SK-N-SH (cell line): ENCODE results near the gene BTBD16. TPM values are rescaled to one million over a fixed set of nuclear protein-coding genes. Genes with fewer than 3 reads are reported as not detected.

Source experiments
- CTCF ChIA-PET: fragments of 300-600, 350-600 bp; formaldehyde crosslinking; extraction: SDS; loops from one replicate; lab custom pipeline; 2021; lab: Yijun Ruan, JAX
- POLR2A ChIA-PET: fragments of 350-600 bp; sonication (Branson Sonifier 250); formaldehyde crosslinking; extraction: SDS; loops from one replicate; lab custom pipeline; 2020; ENCODE audit warnings: antibody characterized with exemption, inconsistent platforms; lab: Yijun Ruan, JAX
- DNase-seq: peaks from one replicate; pipeline ENCODE4 v3.0.0; 2012
- H2AFZ ChIP-seq: fragments of 200-600 bp; sonication (generic); 2 replicates; pipeline ENCODE4 v1.8.1; 2016; ENCODE audit warnings: antibody characterized with exemption, mild to moderate bottlenecking, low read depth
- H3F3A ChIP-seq: fragments of 200-600 bp; sonication (generic); replicated peaks from 2 replicates; pipeline ENCODE3; 2016; ENCODE audit warnings: antibody characterized with exemption, mild to moderate bottlenecking; ENCODE audit not compliant: insufficient read depth
- H3K27ac ChIP-seq, 2 experiments: fragments of 200-500 bp in 1 of 2; fragments of 200-600 bp in 1 of 2; sonication (Bioruptor generic) in 1 of 2; sonication (generic), shearing (Covaris generic) in 1 of 2; 2 replicates each; pipeline versions ENCODE4 v1.5.1 to v1.6.1; 2014 to 2016; ENCODE audit warnings: low read depth in 2 of 2, inconsistent platforms in 1 of 2, low read length in 1 of 2, mild to moderate bottlenecking in 1 of 2, mixed read lengths in 1 of 2
- H3K27me3 ChIP-seq: fragments of 200-600 bp; sonication (generic), shearing (Covaris generic); 2 replicates; pipeline ENCODE4 v1.6.1; 2016; ENCODE audit warnings: mixed run types; ENCODE audit not compliant: insufficient read depth
- H3K36me3 ChIP-seq, 2 experiments: fragments of 200-500 bp in 1 of 2; fragments of 200-600 bp in 1 of 2; sonication (Bioruptor generic) in 1 of 2; sonication (generic) in 1 of 2; replicated peaks in 1 of 2; 2 replicates each; pipeline versions ENCODE3 to v1.5.1; 2014 to 2016; ENCODE audit warnings: low read length in 1 of 2, mild to moderate bottlenecking in 1 of 2; ENCODE audit not compliant: insufficient read depth in 2 of 2, control insufficient read depth in 1 of 2
- H3K4me1 ChIP-seq, 2 experiments: fragments of 200-500 bp in 1 of 2; fragments of 200-600 bp in 1 of 2; sonication (Bioruptor generic) in 1 of 2; sonication (generic), shearing (Covaris generic) in 1 of 2; 2 replicates each; pipeline versions ENCODE4 v1.5.1 to v1.6.1; 2014 to 2016; ENCODE audit warnings: low read depth in 1 of 2, low read length in 1 of 2, mixed run types in 1 of 2; ENCODE audit not compliant: insufficient read depth in 2 of 2, control insufficient read depth in 1 of 2
- H3K4me2 ChIP-seq: fragments of 200-600 bp; sonication (generic), shearing (Covaris generic); 2 replicates; pipeline ENCODE4 v1.6.1; 2017; ENCODE audit warnings: mixed run types
- H3K4me3 ChIP-seq, 2 experiments: fragments of 200-500 bp in 1 of 2; fragments of 200-600 bp in 1 of 2; sonication (Bioruptor generic) in 1 of 2; sonication (generic), shearing (Covaris generic) in 1 of 2; 2 replicates each; pipeline versions ENCODE4 v1.5.1 to v1.8.1; 2014 to 2016; ENCODE audit warnings: low read depth in 2 of 2, inconsistent platforms in 1 of 2, low read length in 1 of 2, mild to moderate bottlenecking in 1 of 2, mixed read lengths in 1 of 2, moderate library complexity in 1 of 2
- H3K79me2 ChIP-seq: fragments of 200-600 bp; sonication (generic); 2 replicates; pipeline ENCODE4 v1.8.1; 2017; ENCODE audit warnings: mild to moderate bottlenecking; ENCODE audit not compliant: insufficient read depth
- H3K9ac ChIP-seq: fragments of 200-600 bp; sonication (generic); 2 replicates; pipeline ENCODE4 v1.6.1; 2017; ENCODE audit warnings: mixed run types
- H3K9me2 ChIP-seq: fragments of 200-600 bp; sonication (generic); 2 replicates; pipeline ENCODE4 v1.6.1; 2017; ENCODE audit warnings: mixed run types
- H3K9me3 ChIP-seq: fragments of 200-600 bp; sonication (generic); 2 replicates; pipeline ENCODE4 v1.6.1; 2017; ENCODE audit warnings: mixed run types, mild to moderate bottlenecking, moderate library complexity
- H4K20me1 ChIP-seq: fragments of 200-600 bp; sonication (generic); 2 replicates; pipeline ENCODE4 v1.6.1; 2017; ENCODE audit warnings: mild to moderate bottlenecking, mixed run types; ENCODE audit not compliant: insufficient read depth
- CHD2 ChIP-seq: fragments of 150-350 bp; IDR thresholded peaks from 2 replicates; pipeline ENCODE4 v1.6.1; 2018; ENCODE audit warnings: low read length; ENCODE audit not compliant: partially characterized antibody
- EP300 ChIP-seq, 2 experiments: IDR thresholded peaks; 2 replicates each; pipeline versions ENCODE4 v1.4.0 to v1.6.1; 2012; ENCODE audit warnings: borderline replicate concordance in 1 of 2, low read depth in 1 of 2, low read length in 1 of 2
- EZH2phosphoT487 ChIP-seq: fragments of 200-600 bp; sonication (generic); IDR thresholded peaks from 2 replicates; pipeline ENCODE4 v1.6.1; 2017; ENCODE audit warnings: low read depth, mixed run types, mild to moderate bottlenecking, antibody characterized with exemption, moderate library complexity, borderline replicate concordance
- FOXM1 ChIP-seq: IDR thresholded peaks from 2 replicates; pipeline ENCODE4 v1.4.0; 2012; ENCODE audit warnings: low read depth, mild to moderate bottlenecking
- GATA2 ChIP-seq: sonication (generic); formaldehyde crosslinking; IDR thresholded peaks from 2 replicates; pipeline ENCODE4 v1.5.0; 2020; ENCODE audit warnings: mild to moderate bottlenecking, missing genetic modification reagents
- JUND ChIP-seq: IDR thresholded peaks from 2 replicates; pipeline ENCODE4 v1.4.0; 2012
- MEF2A ChIP-seq: IDR thresholded peaks from 2 replicates; pipeline ENCODE4 v1.4.0; 2012; ENCODE audit warnings: low read depth, borderline replicate concordance
- NFIC ChIP-seq: IDR thresholded peaks from 2 replicates; pipeline ENCODE4 v1.4.0; 2012; ENCODE audit warnings: borderline replicate concordance
- POLR2AphosphoS5 ChIP-seq: IDR thresholded peaks from 2 replicates; pipeline ENCODE4 v1.6.1; 2012; ENCODE audit warnings: low read depth, low read length
- RXRA ChIP-seq: IDR thresholded peaks from 2 replicates; pipeline ENCODE4 v1.4.0; 2012; ENCODE audit warnings: low read depth, mild to moderate bottlenecking, borderline replicate concordance
- TEAD4 ChIP-seq: IDR thresholded peaks from 2 replicates; pipeline ENCODE4 v1.4.0; 2012; ENCODE audit warnings: mild to moderate bottlenecking, borderline replicate concordance; ENCODE audit not compliant: insufficient read depth
- WGBS: methylation state at CpG from one replicate; pipeline ENCODE4 v1.1.6; 2017; ENCODE audit warnings: low lambda C conversion rate; 5-methylcytosine and 5-hydroxymethylcytosine counted together
- polyA plus RNA-seq, 3 experiments: library from polyadenylated mRNA; depleted of rRNA; stranded (reverse); fragments of >200 nt; gene quantifications; 2 replicates each; pipeline ENCODE4 v1.2.3, GENCODE V29; 2012
- TF ChIP-seq, protein P1 (sequence below): fragments of 200-600 bp; sonication (generic); IDR thresholded peaks from 2 replicates; pipeline ENCODE4 v1.6.1; 2017; ENCODE audit warnings: antibody characterized with exemption, mild to moderate bottlenecking, moderate library complexity
- TF ChIP-seq, protein P2 (sequence below): IDR thresholded peaks from 2 replicates; pipeline ENCODE4 v1.6.1; 2012; ENCODE audit warnings: mild to moderate bottlenecking, low read depth, low read length, moderate library complexity
- TF ChIP-seq, protein P3 (sequence below): IDR thresholded peaks from 2 replicates; pipeline ENCODE4 v1.4.0; 2012; ENCODE audit warnings: low read depth, borderline replicate concordance
- TF ChIP-seq, protein P4 (sequence below): fragments of 150-350 bp; IDR thresholded peaks from 2 replicates; pipeline ENCODE4 v1.6.1; 2017; ENCODE audit warnings: antibody characterized with exemption, low read length, low read depth, borderline replicate concordance
- TF ChIP-seq, protein P5 (sequence below): IDR thresholded peaks from 2 replicates; pipeline ENCODE4 v1.4.0; 2012; ENCODE audit warnings: low read depth
- TF ChIP-seq, protein P6 (sequence below): fragments of 150-350 bp; IDR thresholded peaks from 2 replicates; pipeline ENCODE4 v1.6.1; 2016; ENCODE audit warnings: mild to moderate bottlenecking, low read depth, low read length

The BTBD16 gene
- polyA plus RNA-seq, 1 of the 3 experiments (the other 2 are of a cell fraction), result not detected

DNA sequence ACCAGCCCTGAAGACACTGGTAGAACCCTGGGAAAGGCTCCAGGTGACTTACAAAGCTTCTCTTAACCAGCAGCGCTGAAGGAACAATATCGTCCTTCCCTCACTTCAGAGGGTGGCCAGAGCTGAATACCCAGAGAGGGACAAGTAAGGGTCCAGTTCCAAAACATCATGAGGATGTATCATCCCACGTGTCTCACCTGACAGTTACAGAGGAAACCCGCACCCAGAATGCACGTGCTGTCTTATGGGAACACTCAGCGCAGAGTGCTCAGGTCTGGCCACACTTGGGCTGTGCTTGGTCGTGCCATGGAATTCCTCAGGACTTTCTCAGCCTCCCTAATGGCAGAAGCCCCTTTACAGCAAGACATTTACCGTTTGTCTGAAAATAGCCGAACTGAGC is 46.9 kb upstream of the BTBD16 start:
- POLR2A ChIA-PET, result no interaction called here
- CTCF ChIA-PET, result interaction anchor here (0.8 to 2.0 kb wide), 4 partner anchors 9 to 81 kb away, joined by 3 to 7 read pairs (median 4); no protein-coding TSS in a partner anchor
- Histone ChIP-seq H3K4me2 (no peak overlapping the region), H4K20me1 (no peaks in the 10 kb centered on the region)
- WGBS, result 97% methylated on average over 7 of the region's 9 CpGs
- TF ChIP-seq EZH2phosphoT487, result no peak
- TF ChIP-seq, protein P1, sequence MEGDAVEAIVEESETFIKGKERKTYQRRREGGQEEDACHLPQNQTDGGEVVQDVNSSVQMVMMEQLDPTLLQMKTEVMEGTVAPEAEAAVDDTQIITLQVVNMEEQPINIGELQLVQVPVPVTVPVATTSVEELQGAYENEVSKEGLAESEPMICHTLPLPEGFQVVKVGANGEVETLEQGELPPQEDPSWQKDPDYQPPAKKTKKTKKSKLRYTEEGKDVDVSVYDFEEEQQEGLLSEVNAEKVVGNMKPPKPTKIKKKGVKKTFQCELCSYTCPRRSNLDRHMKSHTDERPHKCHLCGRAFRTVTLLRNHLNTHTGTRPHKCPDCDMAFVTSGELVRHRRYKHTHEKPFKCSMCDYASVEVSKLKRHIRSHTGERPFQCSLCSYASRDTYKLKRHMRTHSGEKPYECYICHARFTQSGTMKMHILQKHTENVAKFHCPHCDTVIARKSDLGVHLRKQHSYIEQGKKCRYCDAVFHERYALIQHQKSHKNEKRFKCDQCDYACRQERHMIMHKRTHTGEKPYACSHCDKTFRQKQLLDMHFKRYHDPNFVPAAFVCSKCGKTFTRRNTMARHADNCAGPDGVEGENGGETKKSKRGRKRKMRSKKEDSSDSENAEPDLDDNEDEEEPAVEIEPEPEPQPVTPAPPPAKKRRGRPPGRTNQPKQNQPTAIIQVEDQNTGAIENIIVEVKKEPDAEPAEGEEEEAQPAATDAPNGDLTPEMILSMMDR, result no peak
- TF ChIP-seq MEF2A, result no peak
- no peak for TF ChIP-seq POLR2AphosphoS5
- TF ChIP-seq, all 33 proteins: peak for 0
- H3K79me2 ChIP-seq, result no peaks in the 10 kb centered on the region
- H3K36me3 ChIP-seq, result peaks cover 0 to 37% of the 10 kb centered on the region in 2 experiments
- no peak overlapping the region for H3K9ac ChIP-seq
- no peak for DNase-seq
- peaks cover 0 to 3% of the 10 kb centered on the region in 2 experiments; a peak in 1 of 4 replicates for H3K4me1 ChIP-seq
- no peaks in the 10 kb centered on the region for H3K27me3 ChIP-seq
- H3K9me3 ChIP-seq, result no peaks in the 10 kb centered on the region
- no peaks in the 10 kb centered on the region for H3F3A ChIP-seq
- no peaks in the 10 kb centered on the region for H3K9me2 ChIP-seq
- H3K27ac ChIP-seq, result no peak overlapping the region
- no peak overlapping the region for H3K4me3 ChIP-seq
- no peak overlapping the region for H2AFZ ChIP-seq

DNA sequence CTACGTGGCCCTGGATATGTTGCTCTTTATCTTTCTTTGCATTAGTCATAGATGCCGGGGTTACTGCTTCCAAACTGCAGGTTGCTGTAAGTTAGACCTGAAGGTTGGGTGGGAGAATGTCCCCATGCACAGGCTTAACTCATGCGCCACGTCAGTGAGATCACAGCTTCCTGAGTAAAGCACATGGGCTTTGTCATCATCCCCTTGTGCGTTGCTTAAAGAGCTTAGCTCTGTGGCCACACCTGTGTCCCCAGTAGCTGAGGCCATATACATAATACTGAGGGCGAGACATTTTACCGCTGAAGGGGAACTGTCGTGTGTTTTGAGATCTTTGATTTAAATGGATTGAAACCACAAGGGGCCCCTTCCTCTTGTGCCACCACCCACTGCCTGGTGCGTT is 45.8 kb upstream of the BTBD16 start:
- CTCF ChIA-PET, result no interaction called here
- TF ChIP-seq CHD2 (no peak), RXRA (no peak), FOXM1 (no peak), TEAD4 (no peak), NFIC (no peak), GATA2 (no peak), EP300 (IDR thresholded peaks at IDR 0.05; ENCODE audit: borderline replicate concordance in 1 of 2, low read depth in 1 of 2, low read length in 1 of 2) (no peak), JUND (no peak), POLR2AphosphoS5 (no peak), EZH2phosphoT487 (no peak)
- TF ChIP-seq, protein P2, sequence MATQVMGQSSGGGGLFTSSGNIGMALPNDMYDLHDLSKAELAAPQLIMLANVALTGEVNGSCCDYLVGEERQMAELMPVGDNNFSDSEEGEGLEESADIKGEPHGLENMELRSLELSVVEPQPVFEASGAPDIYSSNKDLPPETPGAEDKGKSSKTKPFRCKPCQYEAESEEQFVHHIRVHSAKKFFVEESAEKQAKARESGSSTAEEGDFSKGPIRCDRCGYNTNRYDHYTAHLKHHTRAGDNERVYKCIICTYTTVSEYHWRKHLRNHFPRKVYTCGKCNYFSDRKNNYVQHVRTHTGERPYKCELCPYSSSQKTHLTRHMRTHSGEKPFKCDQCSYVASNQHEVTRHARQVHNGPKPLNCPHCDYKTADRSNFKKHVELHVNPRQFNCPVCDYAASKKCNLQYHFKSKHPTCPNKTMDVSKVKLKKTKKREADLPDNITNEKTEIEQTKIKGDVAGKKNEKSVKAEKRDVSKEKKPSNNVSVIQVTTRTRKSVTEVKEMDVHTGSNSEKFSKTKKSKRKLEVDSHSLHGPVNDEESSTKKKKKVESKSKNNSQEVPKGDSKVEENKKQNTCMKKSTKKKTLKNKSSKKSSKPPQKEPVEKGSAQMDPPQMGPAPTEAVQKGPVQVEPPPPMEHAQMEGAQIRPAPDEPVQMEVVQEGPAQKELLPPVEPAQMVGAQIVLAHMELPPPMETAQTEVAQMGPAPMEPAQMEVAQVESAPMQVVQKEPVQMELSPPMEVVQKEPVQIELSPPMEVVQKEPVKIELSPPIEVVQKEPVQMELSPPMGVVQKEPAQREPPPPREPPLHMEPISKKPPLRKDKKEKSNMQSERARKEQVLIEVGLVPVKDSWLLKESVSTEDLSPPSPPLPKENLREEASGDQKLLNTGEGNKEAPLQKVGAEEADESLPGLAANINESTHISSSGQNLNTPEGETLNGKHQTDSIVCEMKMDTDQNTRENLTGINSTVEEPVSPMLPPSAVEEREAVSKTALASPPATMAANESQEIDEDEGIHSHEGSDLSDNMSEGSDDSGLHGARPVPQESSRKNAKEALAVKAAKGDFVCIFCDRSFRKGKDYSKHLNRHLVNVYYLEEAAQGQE, result no peak
- TF ChIP-seq, protein P3, sequence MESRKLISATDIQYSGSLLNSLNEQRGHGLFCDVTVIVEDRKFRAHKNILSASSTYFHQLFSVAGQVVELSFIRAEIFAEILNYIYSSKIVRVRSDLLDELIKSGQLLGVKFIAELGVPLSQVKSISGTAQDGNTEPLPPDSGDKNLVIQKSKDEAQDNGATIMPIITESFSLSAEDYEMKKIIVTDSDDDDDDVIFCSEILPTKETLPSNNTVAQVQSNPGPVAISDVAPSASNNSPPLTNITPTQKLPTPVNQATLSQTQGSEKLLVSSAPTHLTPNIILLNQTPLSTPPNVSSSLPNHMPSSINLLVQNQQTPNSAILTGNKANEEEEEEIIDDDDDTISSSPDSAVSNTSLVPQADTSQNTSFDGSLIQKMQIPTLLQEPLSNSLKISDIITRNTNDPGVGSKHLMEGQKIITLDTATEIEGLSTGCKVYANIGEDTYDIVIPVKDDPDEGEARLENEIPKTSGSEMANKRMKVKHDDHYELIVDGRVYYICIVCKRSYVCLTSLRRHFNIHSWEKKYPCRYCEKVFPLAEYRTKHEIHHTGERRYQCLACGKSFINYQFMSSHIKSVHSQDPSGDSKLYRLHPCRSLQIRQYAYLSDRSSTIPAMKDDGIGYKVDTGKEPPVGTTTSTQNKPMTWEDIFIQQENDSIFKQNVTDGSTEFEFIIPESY, result no peak
- TF ChIP-seq, protein P4, sequence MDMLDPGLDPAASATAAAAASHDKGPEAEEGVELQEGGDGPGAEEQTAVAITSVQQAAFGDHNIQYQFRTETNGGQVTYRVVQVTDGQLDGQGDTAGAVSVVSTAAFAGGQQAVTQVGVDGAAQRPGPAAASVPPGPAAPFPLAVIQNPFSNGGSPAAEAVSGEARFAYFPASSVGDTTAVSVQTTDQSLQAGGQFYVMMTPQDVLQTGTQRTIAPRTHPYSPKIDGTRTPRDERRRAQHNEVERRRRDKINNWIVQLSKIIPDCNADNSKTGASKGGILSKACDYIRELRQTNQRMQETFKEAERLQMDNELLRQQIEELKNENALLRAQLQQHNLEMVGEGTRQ, result no peak
- TF ChIP-seq, protein P5, sequence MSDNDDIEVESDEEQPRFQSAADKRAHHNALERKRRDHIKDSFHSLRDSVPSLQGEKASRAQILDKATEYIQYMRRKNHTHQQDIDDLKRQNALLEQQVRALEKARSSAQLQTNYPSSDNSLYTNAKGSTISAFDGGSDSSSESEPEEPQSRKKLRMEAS, result no peak
- TF ChIP-seq, protein P6, sequence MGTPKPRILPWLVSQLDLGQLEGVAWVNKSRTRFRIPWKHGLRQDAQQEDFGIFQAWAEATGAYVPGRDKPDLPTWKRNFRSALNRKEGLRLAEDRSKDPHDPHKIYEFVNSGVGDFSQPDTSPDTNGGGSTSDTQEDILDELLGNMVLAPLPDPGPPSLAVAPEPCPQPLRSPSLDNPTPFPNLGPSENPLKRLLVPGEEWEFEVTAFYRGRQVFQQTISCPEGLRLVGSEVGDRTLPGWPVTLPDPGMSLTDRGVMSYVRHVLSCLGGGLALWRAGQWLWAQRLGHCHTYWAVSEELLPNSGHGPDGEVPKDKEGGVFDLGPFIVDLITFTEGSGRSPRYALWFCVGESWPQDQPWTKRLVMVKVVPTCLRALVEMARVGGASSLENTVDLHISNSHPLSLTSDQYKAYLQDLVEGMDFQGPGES, result no peak

More for the DNA sequence above, 45.8 kb upstream of the BTBD16 start:
- no peaks in the 10 kb centered on the region for H3K27me3 ChIP-seq
- H3K9me3 ChIP-seq, result no peaks in the 10 kb centered on the region
- no peak overlapping the region for H3K4me2 ChIP-seq
- H3K27ac ChIP-seq, result no peak overlapping the region
- H3K4me3 ChIP-seq, result no peak overlapping the region
- H3F3A ChIP-seq, result no peaks in the 10 kb centered on the region
- H3K79me2 ChIP-seq, result no peaks in the 10 kb centered on the region
- WGBS, result 99% methylated on average over 9 of the region's 9 CpGs
- H2AFZ ChIP-seq, result no peak overlapping the region
- peaks cover 0 to 37% of the 10 kb centered on the region in 2 experiments for H3K36me3 ChIP-seq
- no peak for DNase-seq
- H4K20me1 ChIP-seq, result no peaks in the 10 kb centered on the region
- POLR2A ChIA-PET, result no interaction called here
- H3K9me2 ChIP-seq, result no peaks in the 10 kb centered on the region
- H3K4me1 ChIP-seq, result peaks cover 0 to 12% of the 10 kb centered on the region in 2 experiments; a peak in 2 of 4 replicates
- H3K9ac ChIP-seq, result no peak overlapping the region
